ENCODE results near the gene STARD7.
"Not testable (repeated sequence)": the region's sequence is repeated elsewhere in the genome, so short reads cannot be mapped to it uniquely, and the experiment has no call there.

Gene STARD7

GRCh38 chr2:96208143-96209010, at the start of gene STARD7:
Gene STARD7 (minus strand): TSS chr2:96208827. CDS start chr2:96208434, 393 bp downstream.
- DNase-seq = peak; percentile 99

- DNase-seq = not testable (repeated sequence)
These were observed 49.1 kb upstream of the STARD7 start for GRCh38 chr2:96257744-96258143.

- no peak for DNase-seq
These were observed 48.0 kb upstream of the STARD7 start for GRCh38 chr2:96256611-96257113.

GRCh38 chr2:96254571-96254970, 45.9 kb upstream of the STARD7 start:
- DNase-seq = no peak

- no peak for DNase-seq
These were observed 44.4 kb upstream of the STARD7 start for GRCh38 chr2:96253006-96253405.

- no peak for DNase-seq
These were observed 43.9 kb upstream of the STARD7 start for GRCh38 chr2:96252526-96252925.

- DNase-seq = no peak
These were observed 43.2 kb upstream of the STARD7 start for GRCh38 chr2:96251721-96252292.

GRCh38 chr2:96250188-96250587, 41.6 kb upstream of the STARD7 start:
- no peak for DNase-seq

- DNase-seq = no peak
These were observed 41.0 kb upstream of the STARD7 start for GRCh38 chr2:96249654-96250053.

GRCh38 chr2:96248624-96249023, 40.0 kb upstream of the STARD7 start:
- DNase-seq = no peak

GRCh38 chr2:96247896-96248295, 39.3 kb upstream of the STARD7 start:
- no peak for DNase-seq

GRCh38 chr2:96247009-96247408, 38.4 kb upstream of the STARD7 start:
- no peak for DNase-seq

GRCh38 chr2:96245609-96246390, 37.2 kb upstream of the STARD7 start:
- no peak for DNase-seq

GRCh38 chr2:96243843-96244242, 35.2 kb upstream of the STARD7 start:
- DNase-seq = no peak

- DNase-seq = peak; percentile 69
These were observed 33.4 kb upstream of the STARD7 start for GRCh38 chr2:96241900-96242611.

- no peak for DNase-seq
These were observed 32.6 kb upstream of the STARD7 start for GRCh38 chr2:96241227-96241626.

- no peak for DNase-seq
These were observed 31.9 kb upstream of the STARD7 start for GRCh38 chr2:96240341-96241038.

GRCh38 chr2:96239745-96240264, 31.2 kb upstream of the STARD7 start:
- no peak for DNase-seq

- no peak for DNase-seq
These were observed 30.5 kb upstream of the STARD7 start for GRCh38 chr2:96239091-96239490.

- DNase-seq = no peak
These were observed 29.6 kb upstream of the STARD7 start for GRCh38 chr2:96238266-96238665.

- no peak for DNase-seq
These were observed 28.3 kb upstream of the STARD7 start for GRCh38 chr2:96236882-96237281.

- DNase-seq = no peak
These were observed 25.3 kb upstream of the STARD7 start for GRCh38 chr2:96233880-96234316.

Measured in activated CD8-positive, alpha-beta memory T cell treated with anti-CD3 and anti-CD28 coated beads, Interleukin-2, amount 50 U/mL, for 48 hours (primary cell).